Small intestine (tissue), 7 donors: ENCODE results near the gene ARHGAP15. TPM values are rescaled to one million over a fixed set of nuclear protein-coding genes. Genes with fewer than 3 reads are reported as not detected.

Experiments used
- DNase-seq, 2 donors: peaks; one replicate each; pipeline versions ENCODE4 v3.0.0 to v3.0.0-alpha.2; 2013
- FAIRE-seq: peaks from 2 replicates; lab custom pipeline; 2012; peaks lifted over from hg19 to GRCh38; lab: Jason Lieb, UNC
- H3K27ac ChIP-seq, 3 donors: one replicate each; pipeline ENCODE4 v1.5.1; 2013; ENCODE audit warnings: low read length in 2 of 3, mild to moderate bottlenecking in 2 of 3, control low read depth in 1 of 3, inconsistent platforms in 1 of 3, low read depth in 1 of 3, moderate library complexity in 1 of 3
- H3K27me3 ChIP-seq, 3 donors: one replicate each; pipeline ENCODE4 v1.6.1; 2013; ENCODE audit warnings: low read length in 3 of 3, inconsistent platforms in 1 of 3; ENCODE audit not compliant: control insufficient read depth in 3 of 3, insufficient read depth in 3 of 3
- H3K36me3 ChIP-seq, 3 donors: one replicate each; pipeline ENCODE4 v1.6.1; 2013; ENCODE audit warnings: low read length in 3 of 3, inconsistent platforms in 1 of 3, low read depth in 1 of 3, mild to moderate bottlenecking in 1 of 3, moderate library complexity in 1 of 3; ENCODE audit not compliant: control insufficient read depth in 3 of 3, insufficient read depth in 2 of 3
- H3K4me1 ChIP-seq, 3 donors: one replicate each; pipeline ENCODE4 v1.6.1; 2013; ENCODE audit warnings: low read length in 2 of 3, inconsistent platforms in 1 of 3, low read depth in 1 of 3, mild to moderate bottlenecking in 1 of 3, moderate library complexity in 1 of 3; ENCODE audit not compliant: control insufficient read depth in 3 of 3, insufficient read depth in 2 of 3
- H3K4me3 ChIP-seq, 3 donors: one replicate each; pipeline ENCODE4 v1.5.1; 2013; ENCODE audit warnings: low read length in 3 of 3, control low read depth in 1 of 3, inconsistent platforms in 1 of 3, low read depth in 1 of 3, mild to moderate bottlenecking in 1 of 3, moderate library complexity in 1 of 3
- H3K9me3 ChIP-seq, 2 donors: one replicate each; pipeline ENCODE4 v1.6.1; 2013; ENCODE audit warnings: low read depth in 1 of 2, low read length in 1 of 2; ENCODE audit not compliant: control insufficient read depth in 2 of 2, insufficient read depth in 1 of 2
- WGBS, 3 donors: extraction: QIAGEN DNeasy Blood & Tissue Kit; methylation state at CpG; one replicate each; pipeline ENCODE4 v1.1.7; 2013; 5-methylcytosine and 5-hydroxymethylcytosine counted together
- polyA plus RNA-seq, 4 donors: library from polyadenylated mRNA; stranded (reverse) in 3 of 4; unstranded in 1 of 4; fragments of 200-250 nt in 3 of 4; fragments of 120-200 nt in 1 of 4; gene quantifications; one replicate each; pipeline versions ENCODE4 v1.2.1 to v1.2.3, GENCODE V29; 2013
- donor health status: healthy with polysubstance abuse.
- donor health status: control.
- donor health status: control.
- donor health status: Bipolar disorder and iron deficiency.
- donor health status: healthy.

ARHGAP15 gene
- polyA plus RNA-seq, 4 donors, result 0.67 to 18.2 (median 10.1) TPM

- no peak for DNase-seq
- no peaks in the 10 kb centered on the region for H3K36me3 ChIP-seq
- no peaks in the 10 kb centered on the region for H3K27me3 ChIP-seq
- no peak overlapping the region for H3K27ac ChIP-seq
- no peak overlapping the region for H3K4me3 ChIP-seq
- WGBS, 3 donors, result 76 to 85% (median 85%) methylated on average over 7 of the region's 7 CpGs
- H3K4me1 ChIP-seq, result no peaks in the 10 kb centered on the region
- peaks cover 0 to 7% of the 10 kb centered on the region in 2 donors for H3K9me3 ChIP-seq
- no peak for FAIRE-seq
Measured at GRCh38 chr2:143545059-143545948, 416.1 kb downstream of the ARHGAP15 start.

- no peak for FAIRE-seq
- no peaks in the 10 kb centered on the region for H3K36me3 ChIP-seq
- no peak for DNase-seq
- no peaks in the 10 kb centered on the region for H3K4me1 ChIP-seq
- H3K4me3 ChIP-seq, result no peak overlapping the region
- no peak overlapping the region for H3K27ac ChIP-seq
- H3K27me3 ChIP-seq, result no peaks in the 10 kb centered on the region
- WGBS, 3 donors, result 66 to 74% (median 71%) methylated on average over 4 of the region's 4 CpGs
- peaks cover 0 to 7% of the 10 kb centered on the region in 2 donors for H3K9me3 ChIP-seq
Measured at GRCh38 chr2:143545949-143546255, 416.7 kb downstream of the ARHGAP15 start.

- no peak for FAIRE-seq
- WGBS, 3 donors, result 43 to 69% (median 49%) methylated on average over 2 of the region's 2 CpGs
- no peak overlapping the region for H3K27ac ChIP-seq
Measured at GRCh38 chr2:143548032-143548431, 418.8 kb downstream of the ARHGAP15 start.

GRCh38 chr2:143550500-143550899 lies 421.3 kb downstream of the ARHGAP15 start:
- Histone ChIP-seq H3K4me3 (no peak overlapping the region), H3K36me3 (no peaks in the 10 kb centered on the region), H3K27ac (no peak overlapping the region), H3K4me1 (no peaks in the 10 kb centered on the region), H3K27me3 (no peaks in the 10 kb centered on the region), H3K9me3 (no peaks in the 10 kb centered on the region)
- WGBS, 3 donors, result 52 to 88% (median 72%) methylated on average over 2 of the region's 2 CpGs
- FAIRE-seq (no peak), DNase-seq (no peak)

More at GRCh38 chr2:143548032-143548431, 418.8 kb downstream of the ARHGAP15 start:
- no peaks in the 10 kb centered on the region for H3K9me3 ChIP-seq
- H3K4me1 ChIP-seq, result no peaks in the 10 kb centered on the region
- H3K4me3 ChIP-seq, result no peak overlapping the region
- no peaks in the 10 kb centered on the region for H3K36me3 ChIP-seq
- DNase-seq, result no peak
- H3K27me3 ChIP-seq, result no peaks in the 10 kb centered on the region

- Histone ChIP-seq H3K4me1 (no peaks in the 10 kb centered on the region), H3K4me3 (no peak overlapping the region), H3K9me3 (no peaks in the 10 kb centered on the region), H3K36me3 (no peaks in the 10 kb centered on the region), H3K27me3 (no peaks in the 10 kb centered on the region), H3K27ac (peak overlapping the region in 1 of 3 donors; percentile 20)
- 73 to 86% (median 82%) methylated on average over 9 of the region's 9 CpGs for WGBS, 3 donors
- FAIRE-seq (no peak), DNase-seq (no peak)
Measured at GRCh38 chr2:143551971-143552650, 422.9 kb downstream of the ARHGAP15 start.

GRCh38 chr2:143553261-143553660 lies 424.0 kb downstream of the ARHGAP15 start:
- DNase-seq, result no peak
- WGBS, 3 donors, result 77 to 81% (median 81%) methylated on average over 3 of the region's 3 CpGs
- FAIRE-seq, result no peak
- H3K4me1 ChIP-seq, result no peaks in the 10 kb centered on the region
- H3K4me3 ChIP-seq, result no peak overlapping the region
- H3K27me3 ChIP-seq, result no peaks in the 10 kb centered on the region
- no peak overlapping the region for H3K27ac ChIP-seq
- no peaks in the 10 kb centered on the region for H3K9me3 ChIP-seq
- H3K36me3 ChIP-seq, result no peaks in the 10 kb centered on the region

GRCh38 chr2:143558665-143559064 lies 429.4 kb downstream of the ARHGAP15 start:
- DNase-seq (no peak), FAIRE-seq (no peak)
- Histone ChIP-seq H3K36me3 (no peaks in the 10 kb centered on the region), H3K4me3 (no peak overlapping the region), H3K27ac (no peak overlapping the region), H3K27me3 (no peaks in the 10 kb centered on the region), H3K4me1 (no peaks in the 10 kb centered on the region), H3K9me3 (no peaks in the 10 kb centered on the region)
- 78 to 87% (median 86%) methylated on average over 1 of the region's 1 CpG for WGBS, 3 donors

- FAIRE-seq (no peak), DNase-seq (no peak)
- no peak overlapping the region for H3K27ac ChIP-seq
- no peaks in the 10 kb centered on the region for H3K4me1 ChIP-seq
- no peaks in the 10 kb centered on the region for H3K27me3 ChIP-seq
- no peaks in the 10 kb centered on the region for H3K36me3 ChIP-seq
- 67 to 78% (median 74%) methylated on average over 2 of the region's 2 CpGs for WGBS, 3 donors
- no peaks in the 10 kb centered on the region for H3K9me3 ChIP-seq
- H3K4me3 ChIP-seq, result no peak overlapping the region
Measured at GRCh38 chr2:143559147-143559546, 429.9 kb downstream of the ARHGAP15 start.
